Measurements from ENCODE around the gene MYL9. TPM values are rescaled to one million over a fixed set of nuclear protein-coding genes. Genes with fewer than 3 reads are reported as not detected.
A peak's percentile ranks its signal among the peaks of the same experiment; 100 is the strongest.

The MYL9 gene
- total RNA-seq, 1 donor: 135 TPM

- Histone ChIP-seq H3K9me3 (ENCODE audit: low read depth, low read length) (peaks cover 4% of the 10 kb centered on the region), H3K4me1 (ENCODE audit: insufficient read depth, low read length) (peaks cover 5% of the 10 kb centered on the region), H3K36me3 (ENCODE audit: insufficient read depth, low read length) (no peaks in the 10 kb centered on the region), H3K27ac (ENCODE audit: low read depth, low read length) (no peak overlapping the region), H3K27me3 (ENCODE audit: insufficient read depth, low read length) (no peaks in the 10 kb centered on the region), H2AFZ (ENCODE audit: low read length) (no peak overlapping the region), H3K79me2 (ENCODE audit: insufficient read depth, low read length) (no peaks in the 10 kb centered on the region), H4K20me1 (ENCODE audit: insufficient read depth, low read length) (no peaks in the 10 kb centered on the region), H3K4me3 (ENCODE audit: insufficient read depth, low read length) (no peak overlapping the region), H3K4me2 (ENCODE audit: insufficient read depth, low read length) (no peak overlapping the region)
- no peak for DNase-seq (ENCODE audit: insufficient read length, low spot score, missing footprints)
- TF ChIP-seq CTCF (IDR thresholded peaks at IDR 0.05; ENCODE audit: extremely low read depth, low read depth, low read length): no peak
These were observed 24.2 kb downstream of the MYL9 start for GRCh38 chr20:36565520-36565919.

DNA sequence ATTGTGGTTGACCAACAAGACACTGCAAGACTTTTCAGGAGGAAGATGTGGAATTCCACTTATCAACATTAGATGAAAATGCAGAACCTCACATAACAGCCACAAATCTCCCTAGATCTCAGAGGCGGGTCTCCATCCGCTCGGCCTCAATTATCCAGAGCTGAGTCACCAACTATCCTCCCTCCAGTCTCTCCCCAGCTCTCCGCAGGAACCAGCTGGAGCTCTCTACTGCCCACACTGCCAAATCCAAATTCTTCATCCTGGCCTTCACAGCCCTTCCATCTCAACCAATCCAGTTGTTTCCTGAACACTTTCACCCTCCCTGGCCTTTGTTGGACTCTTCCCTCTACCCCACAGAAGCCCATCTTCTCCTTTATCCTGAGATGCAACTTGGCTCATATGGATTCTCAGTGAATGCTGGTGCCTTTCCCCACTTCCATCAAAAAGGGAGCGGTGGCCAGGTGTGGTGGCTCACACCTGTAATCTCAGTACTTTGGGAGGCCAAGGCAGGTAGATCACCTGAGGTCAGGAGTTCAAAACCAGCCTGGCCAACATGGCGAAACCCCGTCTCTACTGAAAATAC is 28.6 kb downstream of the MYL9 start:
- TF ChIP-seq CTCF (IDR thresholded peaks at IDR 0.05; ENCODE audit: extremely low read depth, low read depth, low read length): no peak
- peak; percentile 99 for DNase-seq (ENCODE audit: insufficient read length, low spot score, missing footprints)
- Histone ChIP-seq H3K4me3 (ENCODE audit: insufficient read depth, low read length) (no peak overlapping the region), H3K27ac (ENCODE audit: low read depth, low read length) (no peak overlapping the region), H3K4me2 (ENCODE audit: insufficient read depth, low read length) (no peak overlapping the region), H4K20me1 (ENCODE audit: insufficient read depth, low read length) (peaks cover 2% of the 10 kb centered on the region), H3K4me1 (ENCODE audit: insufficient read depth, low read length) (peaks cover 18% of the 10 kb centered on the region), H3K36me3 (ENCODE audit: insufficient read depth, low read length) (no peaks in the 10 kb centered on the region), H2AFZ (ENCODE audit: low read length) (no peak overlapping the region), H3K9me3 (ENCODE audit: low read depth, low read length) (peaks cover 4% of the 10 kb centered on the region), H3K27me3 (ENCODE audit: insufficient read depth, low read length) (no peaks in the 10 kb centered on the region), H3K79me2 (ENCODE audit: insufficient read depth, low read length) (no peaks in the 10 kb centered on the region)

GRCh38 chr20:36571564-36572504 is 30.5 kb downstream of the MYL9 start:
- peaks cover 7% of the 10 kb centered on the region for H3K79me2 ChIP-seq (ENCODE audit: insufficient read depth, low read length)
- H3K4me2 ChIP-seq (ENCODE audit: insufficient read depth, low read length): peak overlapping the region; percentile 85
- H2AFZ ChIP-seq (ENCODE audit: low read length): no peak overlapping the region
- no peak overlapping the region for H3K4me3 ChIP-seq (ENCODE audit: insufficient read depth, low read length)
- peaks cover 20% of the 10 kb centered on the region for H4K20me1 ChIP-seq (ENCODE audit: insufficient read depth, low read length)
- peak; percentile 53 for DNase-seq (ENCODE audit: insufficient read length, low spot score, missing footprints)
- no peak overlapping the region for H3K27ac ChIP-seq (ENCODE audit: low read depth, low read length)
- peaks cover 26% of the 10 kb centered on the region for H3K4me1 ChIP-seq (ENCODE audit: insufficient read depth, low read length)
- TF ChIP-seq CTCF (IDR thresholded peaks at IDR 0.05; ENCODE audit: extremely low read depth, low read depth, low read length): no peak
- H3K9me3 ChIP-seq (ENCODE audit: low read depth, low read length): no peaks in the 10 kb centered on the region
- no peaks in the 10 kb centered on the region for H3K36me3 ChIP-seq (ENCODE audit: insufficient read depth, low read length)
- no peaks in the 10 kb centered on the region for H3K27me3 ChIP-seq (ENCODE audit: insufficient read depth, low read length)

GRCh38 chr20:36572701-36573102 is 31.4 kb downstream of the MYL9 start:
- H4K20me1 ChIP-seq (ENCODE audit: insufficient read depth, low read length): peaks cover 21% of the 10 kb centered on the region
- peak overlapping the region; percentile 45 for H3K27ac ChIP-seq (ENCODE audit: low read depth, low read length)
- peak overlapping the region; percentile 97 for H2AFZ ChIP-seq (ENCODE audit: low read length)
- H3K4me2 ChIP-seq (ENCODE audit: insufficient read depth, low read length): peak overlapping the region; percentile 85
- peaks cover 26% of the 10 kb centered on the region for H3K4me1 ChIP-seq (ENCODE audit: insufficient read depth, low read length)
- no peaks in the 10 kb centered on the region for H3K36me3 ChIP-seq (ENCODE audit: insufficient read depth, low read length)
- H3K4me3 ChIP-seq (ENCODE audit: insufficient read depth, low read length): peak overlapping the region; percentile 82
- peak; percentile 89 for DNase-seq (ENCODE audit: insufficient read length, low spot score, missing footprints)
- H3K27me3 ChIP-seq (ENCODE audit: insufficient read depth, low read length): no peaks in the 10 kb centered on the region
- peaks cover 7% of the 10 kb centered on the region for H3K79me2 ChIP-seq (ENCODE audit: insufficient read depth, low read length)
- no peaks in the 10 kb centered on the region for H3K9me3 ChIP-seq (ENCODE audit: low read depth, low read length)
- no peak for TF ChIP-seq CTCF (IDR thresholded peaks at IDR 0.05; ENCODE audit: extremely low read depth, low read depth, low read length)
